ENCODE results near the gene EGR4. TPM values are rescaled to one million over a fixed set of nuclear protein-coding genes. Genes with fewer than 3 reads are reported as not detected.

Gene EGR4
- total and polyA plus RNA-seq, 8 donors, result 0.09 to 0.94 (median 0.18) TPM; not detected in 3

DNA sequence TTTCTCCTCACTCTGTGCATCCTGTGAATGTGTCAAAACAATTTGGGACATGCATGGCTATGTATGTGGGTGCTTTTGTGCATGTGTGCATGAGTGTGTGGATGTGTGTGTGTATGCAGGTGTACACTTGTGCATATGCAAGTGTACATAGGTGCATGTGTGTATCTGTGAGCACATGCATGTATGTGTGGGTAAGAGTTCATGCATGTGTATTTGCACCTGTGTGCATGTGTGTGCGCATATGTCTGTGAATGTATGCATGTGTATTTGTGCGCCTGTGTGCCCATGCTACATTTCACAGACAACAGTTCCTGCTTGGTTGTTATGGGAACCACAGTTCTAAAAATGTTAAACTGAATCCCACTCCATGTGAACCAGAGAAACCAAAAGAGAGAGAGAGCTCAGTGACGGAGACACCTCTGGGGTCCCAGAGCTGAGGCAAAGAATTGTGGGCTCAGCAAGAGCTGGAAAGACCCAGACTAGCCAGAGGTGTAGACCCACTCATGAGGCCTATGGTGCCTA lies 7.2 kb downstream of the EGR4 start:
- 92 to 93% methylated on average over 3 of the region's 3 CpGs for WGBS, 2 donors
- Histone ChIP-seq H3K36me3 (no peaks in the 10 kb centered on the region), H3K4me3 (no peak overlapping the region), H3K4me1 (no peaks in the 10 kb centered on the region), H3K27me3 (no peaks in the 10 kb centered on the region), H3K9me3 (no peaks in the 10 kb centered on the region), H3K27ac (no peak overlapping the region)
- FAIRE-seq (no peak), DNase-seq (no peak), ATAC-seq (no peak)
- TF ChIP-seq, protein P1, sequence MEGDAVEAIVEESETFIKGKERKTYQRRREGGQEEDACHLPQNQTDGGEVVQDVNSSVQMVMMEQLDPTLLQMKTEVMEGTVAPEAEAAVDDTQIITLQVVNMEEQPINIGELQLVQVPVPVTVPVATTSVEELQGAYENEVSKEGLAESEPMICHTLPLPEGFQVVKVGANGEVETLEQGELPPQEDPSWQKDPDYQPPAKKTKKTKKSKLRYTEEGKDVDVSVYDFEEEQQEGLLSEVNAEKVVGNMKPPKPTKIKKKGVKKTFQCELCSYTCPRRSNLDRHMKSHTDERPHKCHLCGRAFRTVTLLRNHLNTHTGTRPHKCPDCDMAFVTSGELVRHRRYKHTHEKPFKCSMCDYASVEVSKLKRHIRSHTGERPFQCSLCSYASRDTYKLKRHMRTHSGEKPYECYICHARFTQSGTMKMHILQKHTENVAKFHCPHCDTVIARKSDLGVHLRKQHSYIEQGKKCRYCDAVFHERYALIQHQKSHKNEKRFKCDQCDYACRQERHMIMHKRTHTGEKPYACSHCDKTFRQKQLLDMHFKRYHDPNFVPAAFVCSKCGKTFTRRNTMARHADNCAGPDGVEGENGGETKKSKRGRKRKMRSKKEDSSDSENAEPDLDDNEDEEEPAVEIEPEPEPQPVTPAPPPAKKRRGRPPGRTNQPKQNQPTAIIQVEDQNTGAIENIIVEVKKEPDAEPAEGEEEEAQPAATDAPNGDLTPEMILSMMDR (IDR thresholded peaks at IDR 0.05), result no peak
- intact Hi-C loops (cut with DNase I), result no loop called here

DNA sequence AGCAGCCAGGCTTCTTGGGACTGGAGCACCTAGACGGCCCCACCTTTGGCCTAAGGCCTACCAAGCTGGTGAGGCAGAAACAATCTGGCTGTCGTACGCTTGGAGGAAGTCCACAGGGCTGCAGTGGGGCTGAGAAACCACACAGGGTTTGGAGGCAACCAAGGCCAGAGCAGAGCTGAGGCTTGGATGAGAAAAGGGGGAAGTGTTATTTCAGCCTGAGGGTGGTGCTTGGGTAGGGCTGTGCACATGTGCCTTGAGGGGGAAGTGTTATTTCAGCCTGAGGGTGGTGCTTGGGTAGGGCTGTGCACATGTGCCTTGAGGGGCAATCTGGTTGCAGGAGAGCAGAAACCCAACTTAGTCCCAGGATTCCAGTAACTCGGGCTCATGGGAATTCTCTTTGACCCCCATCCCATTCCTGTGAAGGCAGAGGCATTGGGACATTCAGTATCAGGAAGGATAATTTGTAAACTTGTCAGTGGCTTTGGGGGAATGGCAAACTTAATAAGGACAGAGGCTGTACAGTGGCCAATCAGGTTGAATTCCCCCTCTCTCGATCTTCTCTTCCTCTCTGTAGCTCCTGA lies 8.1 kb downstream of the EGR4 start:
- H3K4me3 ChIP-seq, result peak overlapping the region in 1 of 4 donors; percentile 87
- intact Hi-C loops (cut with DNase I), result no loop called here
- TF ChIP-seq, protein P1 (IDR thresholded peaks at IDR 0.05), result no peak
- 62 to 66% methylated on average over 5 of the region's 5 CpGs for WGBS, 2 donors
- H3K4me1 ChIP-seq, result no peaks in the 10 kb centered on the region
- H3K27ac ChIP-seq, result no peak overlapping the region
- DNase-seq (no peak), ATAC-seq (peak in 3 of 4 donors; percentile 29 to 58 (median 51)), FAIRE-seq (no peak)
- no peaks in the 10 kb centered on the region for H3K36me3 ChIP-seq
- no peaks in the 10 kb centered on the region for H3K9me3 ChIP-seq
- no peaks in the 10 kb centered on the region for H3K27me3 ChIP-seq

DNA sequence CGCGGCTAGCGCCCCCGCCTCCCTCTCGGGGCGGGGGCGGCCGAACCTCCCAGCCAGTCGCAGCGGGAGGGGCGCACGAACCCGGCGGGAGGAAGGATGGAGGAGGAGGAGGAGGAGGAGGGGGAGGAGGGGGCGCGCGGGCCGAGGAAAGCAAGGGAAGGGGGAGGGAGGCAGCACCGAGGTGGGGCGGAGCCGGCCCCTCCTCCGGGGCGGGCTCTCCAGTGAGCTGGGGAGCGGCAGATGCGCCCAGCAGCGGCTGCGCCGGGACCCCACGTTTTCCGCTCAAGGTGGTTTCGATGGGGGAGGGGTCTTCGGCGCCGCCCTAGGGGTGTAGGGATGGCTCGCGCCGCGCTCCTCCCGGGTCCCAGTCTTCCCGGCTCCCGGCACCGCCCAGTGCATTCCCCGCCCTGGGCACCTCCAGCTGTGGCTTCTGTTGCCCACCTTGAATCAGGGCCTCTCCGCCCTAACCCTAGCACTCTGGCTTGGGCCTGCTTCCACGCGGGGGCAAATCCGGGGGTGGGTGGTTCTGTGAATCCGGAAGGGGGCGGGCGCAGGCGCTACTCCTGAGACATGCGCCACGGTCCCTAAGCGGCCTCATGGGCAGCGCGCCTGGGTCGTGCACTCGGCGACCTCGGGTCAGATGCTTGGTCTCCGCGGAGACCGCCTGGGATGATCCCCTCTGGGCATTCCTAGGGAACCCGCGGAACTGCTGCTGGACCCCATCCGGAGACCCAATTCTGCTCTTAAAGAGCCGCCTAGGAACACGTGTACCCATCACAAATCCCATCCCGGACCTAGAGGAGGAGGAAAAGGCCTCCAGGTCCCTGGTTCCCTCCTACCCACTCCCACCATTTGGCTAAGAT lies 8.8 kb downstream of the EGR4 start, which contains the start of gene FBXO41:
TSS of gene FBXO41 (minus strand) at position 183 of the 863 bp plus-strand sequence. CDS start 14,848 bp downstream, outside the sequence.
- Histone ChIP-seq H3K4me3 (peak within 1 kb of the TSS; percentile 36 to 87 (median 62)), H3K27me3 (no peaks in the 10 kb centered on the region), H3K4me1 (no peaks in the 10 kb centered on the region), H3K27ac (no peak within 1 kb of the TSS), H3K9me3 (no peaks in the 10 kb centered on the region), H3K36me3 (no peaks in the 10 kb centered on the region)
- WGBS, 2 donors, result 3% methylated on average over 41 to 69 of the region's 69 CpGs
- TF ChIP-seq, protein P1 (IDR thresholded peaks at IDR 0.05), result no peak
- ATAC-seq (peak; percentile 81 to 92 (median 88)), FAIRE-seq (no peak), DNase-seq (peak in 5 of 6 donors; percentile 29 to 78 (median 50))
- intact Hi-C loops (cut with DNase I), result no loop called here

DNA sequence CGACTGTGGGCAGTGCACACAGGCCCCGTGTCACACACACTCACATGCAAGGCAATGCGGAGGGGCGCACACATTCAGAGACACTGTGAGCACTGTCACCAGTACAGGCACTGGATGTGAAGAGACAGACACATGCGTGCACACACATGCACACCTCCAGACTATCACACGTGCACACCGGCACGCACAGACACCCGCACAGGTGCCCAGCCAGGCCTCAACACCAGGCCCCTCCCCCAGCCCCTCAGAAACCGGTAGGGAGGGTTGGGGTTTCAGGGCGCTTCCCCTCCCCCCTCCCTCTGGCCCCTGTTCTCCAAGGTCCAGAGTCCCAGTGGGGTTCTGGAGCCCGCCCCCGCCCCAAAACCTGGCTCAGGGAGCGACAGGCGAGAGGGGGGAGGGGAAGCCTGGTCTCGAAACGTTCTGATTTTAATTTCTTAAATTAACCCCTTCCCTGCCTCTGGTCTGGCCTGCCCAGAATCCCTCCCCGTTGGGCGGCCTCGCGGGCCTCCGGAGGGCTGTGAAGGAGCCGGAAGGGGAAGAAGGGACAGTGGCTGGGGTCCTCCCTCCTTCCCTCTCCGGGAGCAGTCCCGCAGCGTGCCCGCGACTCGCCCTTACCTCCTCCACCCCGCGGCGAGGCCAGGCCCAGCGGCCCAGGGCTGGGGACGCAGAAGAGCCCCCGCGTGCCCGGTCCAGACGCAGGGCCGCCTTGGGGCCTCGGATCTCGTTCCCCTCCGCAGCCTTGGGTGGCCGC lies 9.6 kb downstream of the EGR4 start:
- peak in 2 of 6 donors; percentile 30 to 71 for DNase-seq
- no peaks in the 10 kb centered on the region for H3K4me1 ChIP-seq
- peak overlapping the region; percentile 36 to 87 (median 62) for H3K4me3 ChIP-seq
- no peak overlapping the region for H3K27ac ChIP-seq
- no peaks in the 10 kb centered on the region for H3K36me3 ChIP-seq
- ATAC-seq, result peak; percentile 26 to 60 (median 33)
- 4 to 8% methylated on average over 33 to 43 of the region's 43 CpGs for WGBS, 2 donors
- no peaks in the 10 kb centered on the region for H3K27me3 ChIP-seq
- H3K9me3 ChIP-seq, result no peaks in the 10 kb centered on the region
- intact Hi-C loops (cut with DNase I), result no loop called here
- TF ChIP-seq, protein P1 (IDR thresholded peaks at IDR 0.05), result no peak
- no peak for FAIRE-seq

Measured in pancreas (tissue), 10 donors.